ENCODE results near the gene TOB1. TPM values are rescaled to one million over a fixed set of nuclear protein-coding genes. Genes with fewer than 3 reads are reported as not detected.

Gene TOB1
- total RNA-seq, 1 donor = 18.6 TPM

DNA sequence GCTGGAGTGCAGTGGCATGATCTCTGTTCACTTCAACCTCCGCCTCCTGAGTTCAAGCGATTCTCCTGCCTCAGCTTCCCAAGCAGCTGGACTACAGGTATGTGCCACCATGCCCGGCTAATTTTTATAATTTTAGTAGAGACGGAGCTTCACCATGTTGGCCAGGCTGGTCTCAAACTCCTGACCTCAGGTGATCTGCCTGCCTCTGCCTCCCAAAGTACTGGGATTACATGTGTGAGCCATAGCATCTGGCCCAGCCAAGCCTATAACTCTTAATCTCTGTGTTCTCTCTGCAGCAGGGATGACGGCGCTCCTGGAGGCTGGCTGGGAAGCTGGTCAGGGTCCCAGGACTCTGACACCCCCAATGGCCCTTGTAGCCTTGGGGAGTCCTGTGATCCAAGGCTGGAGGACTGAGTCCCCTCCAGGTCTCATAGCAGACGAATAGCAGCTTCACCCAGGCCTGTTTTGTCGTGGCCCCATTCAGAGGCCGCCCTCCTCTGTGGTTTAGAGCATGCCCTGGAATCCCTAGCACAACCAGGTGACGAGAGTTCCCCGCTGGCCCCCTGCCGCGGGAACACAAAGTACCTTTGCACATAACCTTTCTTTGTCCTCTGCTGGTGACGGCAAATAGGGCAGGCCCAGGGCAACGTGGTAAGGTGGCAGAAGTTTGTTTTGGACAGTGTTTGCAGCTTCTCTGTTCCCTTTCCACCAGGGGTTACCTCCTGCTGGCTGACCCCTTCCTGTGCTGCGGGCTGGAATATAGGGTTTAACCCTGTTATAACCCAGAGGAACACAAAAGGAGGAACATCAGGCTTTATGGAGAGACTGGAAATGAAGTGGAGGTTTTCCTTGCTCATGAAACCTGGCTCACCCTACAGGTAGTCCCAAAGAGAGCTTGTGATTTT is 43.0 kb upstream of the TOB1 start:
- TF ChIP-seq, protein P1, sequence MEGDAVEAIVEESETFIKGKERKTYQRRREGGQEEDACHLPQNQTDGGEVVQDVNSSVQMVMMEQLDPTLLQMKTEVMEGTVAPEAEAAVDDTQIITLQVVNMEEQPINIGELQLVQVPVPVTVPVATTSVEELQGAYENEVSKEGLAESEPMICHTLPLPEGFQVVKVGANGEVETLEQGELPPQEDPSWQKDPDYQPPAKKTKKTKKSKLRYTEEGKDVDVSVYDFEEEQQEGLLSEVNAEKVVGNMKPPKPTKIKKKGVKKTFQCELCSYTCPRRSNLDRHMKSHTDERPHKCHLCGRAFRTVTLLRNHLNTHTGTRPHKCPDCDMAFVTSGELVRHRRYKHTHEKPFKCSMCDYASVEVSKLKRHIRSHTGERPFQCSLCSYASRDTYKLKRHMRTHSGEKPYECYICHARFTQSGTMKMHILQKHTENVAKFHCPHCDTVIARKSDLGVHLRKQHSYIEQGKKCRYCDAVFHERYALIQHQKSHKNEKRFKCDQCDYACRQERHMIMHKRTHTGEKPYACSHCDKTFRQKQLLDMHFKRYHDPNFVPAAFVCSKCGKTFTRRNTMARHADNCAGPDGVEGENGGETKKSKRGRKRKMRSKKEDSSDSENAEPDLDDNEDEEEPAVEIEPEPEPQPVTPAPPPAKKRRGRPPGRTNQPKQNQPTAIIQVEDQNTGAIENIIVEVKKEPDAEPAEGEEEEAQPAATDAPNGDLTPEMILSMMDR (IDR thresholded peaks at IDR 0.05; ENCODE audit: insufficient read depth, low read depth, low read length) = no peak
- DNase-seq (ENCODE audit: low read depth) = no peak
- H3K4me3 ChIP-seq (ENCODE audit: low read depth, low read length) = no peak overlapping the region

DNA sequence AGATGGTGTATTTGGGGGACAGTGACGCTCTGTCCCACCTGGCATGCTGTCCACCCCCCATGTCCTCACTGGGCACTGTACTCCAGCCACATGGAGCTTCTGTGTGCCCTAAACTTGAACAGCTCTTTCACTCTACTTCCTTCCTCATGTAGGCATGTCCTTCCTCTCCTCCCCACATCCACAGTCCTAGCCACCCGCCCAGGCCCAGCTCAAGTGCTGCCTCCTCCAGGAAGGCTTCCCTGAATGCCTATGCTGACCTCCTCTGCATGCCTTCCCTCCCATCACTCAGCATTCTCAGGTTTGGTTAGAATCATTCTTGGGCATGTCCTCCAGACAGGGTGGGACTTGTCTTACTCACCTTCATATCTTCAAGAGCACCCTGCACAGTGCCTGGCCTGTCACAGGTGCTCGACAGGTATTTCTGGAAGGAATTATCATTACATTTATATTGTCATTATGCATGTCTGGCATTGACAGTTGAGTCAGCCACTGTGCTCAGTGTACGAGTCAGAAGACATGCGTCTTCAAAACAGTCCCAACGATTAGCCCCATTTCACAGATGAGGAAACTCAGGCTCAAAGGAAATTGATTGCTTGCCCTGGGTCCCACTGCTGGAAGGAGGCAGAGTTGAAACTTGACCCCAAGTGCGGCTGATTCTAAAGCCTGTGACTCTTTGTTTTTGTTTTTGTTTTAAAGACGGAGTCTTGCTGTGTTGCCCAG is 42.1 kb upstream of the TOB1 start:
- H3K4me3 ChIP-seq (ENCODE audit: low read depth, low read length) = no peak overlapping the region
- TF ChIP-seq, protein P1 (IDR thresholded peaks at IDR 0.05; ENCODE audit: insufficient read depth, low read depth, low read length) = no peak
- DNase-seq (ENCODE audit: low read depth) = no peak

DNA sequence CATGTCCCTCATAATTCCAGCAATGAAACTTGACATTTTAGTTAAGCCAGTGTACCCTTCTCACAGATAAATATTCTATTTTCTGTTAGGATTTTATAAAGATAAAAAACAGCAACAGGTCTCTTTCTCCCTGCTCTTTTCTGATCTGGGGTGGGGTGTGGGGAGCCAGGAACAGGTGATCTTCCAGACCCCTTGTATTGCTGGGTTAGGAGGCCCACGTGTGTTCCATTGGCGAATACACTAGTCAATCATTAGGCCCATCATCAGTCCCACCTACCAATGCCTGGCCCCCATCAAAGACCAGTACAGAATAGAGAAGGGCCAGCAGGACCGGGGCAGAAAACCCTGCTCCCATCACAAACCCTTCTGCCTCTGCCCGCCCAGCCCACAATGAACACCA is 40.3 kb upstream of the TOB1 start:
- no peak overlapping the region for H3K4me3 ChIP-seq (ENCODE audit: low read depth, low read length)
- TF ChIP-seq, protein P1 (IDR thresholded peaks at IDR 0.05; ENCODE audit: insufficient read depth, low read depth, low read length) = no peak
- DNase-seq (ENCODE audit: low read depth) = no peak

DNA sequence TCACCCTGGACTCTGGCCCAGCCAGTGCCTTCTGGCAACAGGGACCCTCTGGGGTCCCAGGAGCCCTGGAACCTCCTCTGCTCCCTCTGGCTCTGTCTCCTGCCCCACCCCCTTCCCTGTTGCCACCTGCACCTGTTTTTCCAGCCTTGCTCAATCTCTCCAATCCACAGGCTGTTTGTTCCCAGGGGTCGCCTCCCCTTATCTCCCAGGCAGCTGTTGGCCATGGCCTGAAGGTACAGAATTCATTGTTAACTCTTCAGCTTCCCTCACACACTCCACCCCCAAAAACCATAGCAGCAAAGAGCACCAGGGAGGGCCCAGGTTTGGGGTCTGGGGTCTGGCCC is 39.3 kb upstream of the TOB1 start:
- DNase-seq (ENCODE audit: low read depth) = no peak
- TF ChIP-seq, protein P1 (IDR thresholded peaks at IDR 0.05; ENCODE audit: insufficient read depth, low read depth, low read length) = no peak
- H3K4me3 ChIP-seq (ENCODE audit: low read depth, low read length) = no peak overlapping the region

DNA sequence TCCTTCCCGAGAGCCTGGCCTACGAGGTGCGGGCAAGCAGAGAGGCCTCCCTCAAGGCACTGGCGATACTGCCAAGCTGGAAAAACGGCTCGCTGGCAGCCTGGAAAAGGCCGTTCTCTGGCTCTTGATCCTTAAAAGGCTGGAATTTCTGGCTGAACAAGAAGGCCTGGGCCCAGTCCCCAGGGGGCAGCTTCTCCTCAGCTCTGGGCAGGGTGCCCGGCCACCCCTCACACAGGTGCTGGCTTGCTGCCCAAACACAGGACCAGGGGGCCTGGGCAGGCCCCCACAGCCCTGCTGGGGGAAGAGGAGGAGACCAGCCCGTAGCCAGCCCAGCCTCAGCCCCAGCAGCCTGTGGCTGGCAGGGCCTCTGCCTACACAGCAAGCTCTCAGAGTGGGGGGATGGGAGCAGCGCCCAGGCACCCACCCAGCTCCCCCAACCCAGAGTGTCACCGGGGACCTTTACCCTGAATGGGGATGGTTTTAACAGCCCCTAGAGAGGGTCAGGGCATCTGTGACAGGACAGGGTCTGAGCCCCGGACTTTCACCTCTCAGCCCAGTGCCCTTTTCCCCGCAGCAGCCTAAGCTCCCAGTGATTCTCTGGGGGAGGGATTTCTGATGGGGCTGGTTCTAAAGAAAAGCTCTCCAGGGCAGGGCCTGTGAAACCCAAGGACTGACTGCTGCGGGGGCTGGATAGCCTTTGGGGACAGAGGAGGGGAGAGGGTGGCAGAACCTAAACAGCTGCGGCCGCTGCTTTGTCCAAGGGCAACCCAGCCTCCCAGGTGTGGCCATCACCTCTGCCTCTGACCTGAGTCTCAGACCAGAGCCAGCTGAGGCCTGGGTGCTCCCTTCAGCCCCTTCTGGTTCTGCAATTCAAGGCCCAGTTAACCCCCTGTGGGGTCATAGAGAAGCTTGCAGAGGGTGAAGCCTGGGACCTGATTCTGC is 38.6 kb upstream of the TOB1 start:
- TF ChIP-seq, protein P1 (IDR thresholded peaks at IDR 0.05; ENCODE audit: insufficient read depth, low read depth, low read length) = peak; percentile 5
- no peak overlapping the region for H3K4me3 ChIP-seq (ENCODE audit: low read depth, low read length)
- DNase-seq (ENCODE audit: low read depth) = no peak

Measured in fibroblast of villous mesenchyme (primary cell).